HL-60 (cell line): ENCODE measurements around the gene TLCD2.

Experiments
- GABPA ChIP-seq: IDR thresholded peaks from 2 replicates; pipeline ENCODE4 v1.6.1; 2012; ENCODE audit warnings: low read depth
- POLR2AphosphoS5 ChIP-seq: IDR thresholded peaks from 2 replicates; pipeline ENCODE4 v1.6.1; 2012; ENCODE audit warnings: low read depth
- REST ChIP-seq: IDR thresholded peaks from 2 replicates; pipeline ENCODE4 v1.6.1; 2012; ENCODE audit warnings: low read depth; ENCODE audit not compliant: insufficient replicate concordance
- TF ChIP-seq, protein P1 (sequence below): IDR thresholded peaks from one replicate; pipeline ENCODE4 v1.5.1; 2011; ENCODE audit warnings: low read length, control low read depth, inconsistent platforms; ENCODE audit not compliant: insufficient read depth

GRCh38 chr17:1735418-1735817 is 25.2 kb upstream of the TLCD2 start:
- no peak for TF ChIP-seq POLR2AphosphoS5
- TF ChIP-seq, protein P1, sequence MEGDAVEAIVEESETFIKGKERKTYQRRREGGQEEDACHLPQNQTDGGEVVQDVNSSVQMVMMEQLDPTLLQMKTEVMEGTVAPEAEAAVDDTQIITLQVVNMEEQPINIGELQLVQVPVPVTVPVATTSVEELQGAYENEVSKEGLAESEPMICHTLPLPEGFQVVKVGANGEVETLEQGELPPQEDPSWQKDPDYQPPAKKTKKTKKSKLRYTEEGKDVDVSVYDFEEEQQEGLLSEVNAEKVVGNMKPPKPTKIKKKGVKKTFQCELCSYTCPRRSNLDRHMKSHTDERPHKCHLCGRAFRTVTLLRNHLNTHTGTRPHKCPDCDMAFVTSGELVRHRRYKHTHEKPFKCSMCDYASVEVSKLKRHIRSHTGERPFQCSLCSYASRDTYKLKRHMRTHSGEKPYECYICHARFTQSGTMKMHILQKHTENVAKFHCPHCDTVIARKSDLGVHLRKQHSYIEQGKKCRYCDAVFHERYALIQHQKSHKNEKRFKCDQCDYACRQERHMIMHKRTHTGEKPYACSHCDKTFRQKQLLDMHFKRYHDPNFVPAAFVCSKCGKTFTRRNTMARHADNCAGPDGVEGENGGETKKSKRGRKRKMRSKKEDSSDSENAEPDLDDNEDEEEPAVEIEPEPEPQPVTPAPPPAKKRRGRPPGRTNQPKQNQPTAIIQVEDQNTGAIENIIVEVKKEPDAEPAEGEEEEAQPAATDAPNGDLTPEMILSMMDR: no peak
- no peak for TF ChIP-seq REST
- no peak for TF ChIP-seq GABPA
